PC-9 (cell line): ENCODE data around the gene PSMD2.
"Not testable (repeated sequence)": the region's sequence is repeated elsewhere in the genome, so short reads cannot be mapped to it uniquely, and the experiment has no call there.

Source experiments
- EZH2 ChIP-seq: fragments of 200-600 bp; sonication (generic); IDR thresholded peaks from 2 replicates; pipeline ENCODE4 v1.8.0; 2017; ENCODE audit warnings: antibody characterized with exemption, low read depth
- TF ChIP-seq, protein P1 (sequence below): fragments of 200-600 bp; sonication (generic); conservative IDR thresholded peaks from 2 replicates; pipeline ENCODE4 v1.6.1; 2017; ENCODE audit warnings: mixed run types, antibody characterized with exemption, mild to moderate bottlenecking, moderate library complexity

DNA sequence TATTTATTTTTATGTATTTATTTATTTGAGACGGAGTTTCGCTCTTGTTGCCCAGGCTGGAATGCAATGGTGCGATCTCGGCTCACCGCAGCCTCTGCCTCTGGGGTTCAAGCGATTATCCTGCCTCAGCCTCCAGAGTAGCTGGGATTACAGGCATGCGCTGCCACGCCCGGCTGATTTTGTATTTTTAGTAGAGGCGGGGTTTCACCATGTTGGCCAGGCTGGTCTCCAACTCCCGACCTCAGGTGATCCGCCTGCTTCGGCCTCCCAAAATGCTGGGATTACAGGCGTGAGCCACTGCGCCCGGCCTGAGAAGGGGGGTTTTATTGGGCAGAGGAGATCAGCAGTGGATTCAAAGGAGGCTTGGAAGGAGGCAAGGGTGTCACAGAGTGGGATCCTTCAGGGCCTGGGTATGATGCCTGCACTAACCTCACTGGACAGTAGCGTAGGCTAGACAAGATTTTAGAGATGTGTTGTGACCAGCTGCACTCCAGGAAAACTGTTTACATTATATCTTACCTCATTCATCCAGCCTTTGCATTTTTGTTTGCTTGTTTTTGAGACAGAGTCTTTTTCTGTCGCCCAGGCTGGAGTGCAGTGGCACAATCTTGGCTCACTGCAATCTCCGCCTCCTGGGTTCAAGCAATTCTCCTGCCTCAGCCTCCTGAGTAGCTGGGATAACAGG lies 40.6 kb downstream of the PSMD2 start:
- not testable (repeated sequence) for TF ChIP-seq EZH2
- TF ChIP-seq, protein P1, sequence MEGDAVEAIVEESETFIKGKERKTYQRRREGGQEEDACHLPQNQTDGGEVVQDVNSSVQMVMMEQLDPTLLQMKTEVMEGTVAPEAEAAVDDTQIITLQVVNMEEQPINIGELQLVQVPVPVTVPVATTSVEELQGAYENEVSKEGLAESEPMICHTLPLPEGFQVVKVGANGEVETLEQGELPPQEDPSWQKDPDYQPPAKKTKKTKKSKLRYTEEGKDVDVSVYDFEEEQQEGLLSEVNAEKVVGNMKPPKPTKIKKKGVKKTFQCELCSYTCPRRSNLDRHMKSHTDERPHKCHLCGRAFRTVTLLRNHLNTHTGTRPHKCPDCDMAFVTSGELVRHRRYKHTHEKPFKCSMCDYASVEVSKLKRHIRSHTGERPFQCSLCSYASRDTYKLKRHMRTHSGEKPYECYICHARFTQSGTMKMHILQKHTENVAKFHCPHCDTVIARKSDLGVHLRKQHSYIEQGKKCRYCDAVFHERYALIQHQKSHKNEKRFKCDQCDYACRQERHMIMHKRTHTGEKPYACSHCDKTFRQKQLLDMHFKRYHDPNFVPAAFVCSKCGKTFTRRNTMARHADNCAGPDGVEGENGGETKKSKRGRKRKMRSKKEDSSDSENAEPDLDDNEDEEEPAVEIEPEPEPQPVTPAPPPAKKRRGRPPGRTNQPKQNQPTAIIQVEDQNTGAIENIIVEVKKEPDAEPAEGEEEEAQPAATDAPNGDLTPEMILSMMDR: not testable (repeated sequence)
